GM12875 (cell line): ENCODE data around the gene RBM47.

Experiments
- H3K4me3 ChIP-seq: one replicate; pipeline ENCODE4 v1.5.1; 2011; ENCODE audit warnings: low read depth, low read length, control low read depth
- TF ChIP-seq, protein P1 (sequence below): IDR thresholded peaks from 2 replicates; pipeline ENCODE4 v1.5.1; 2011; ENCODE audit warnings: low read depth, mild to moderate bottlenecking, control low read depth, inconsistent platforms, low read length, moderate library complexity, borderline replicate concordance; ENCODE audit not compliant: insufficient read depth

Gene RBM47

DNA sequence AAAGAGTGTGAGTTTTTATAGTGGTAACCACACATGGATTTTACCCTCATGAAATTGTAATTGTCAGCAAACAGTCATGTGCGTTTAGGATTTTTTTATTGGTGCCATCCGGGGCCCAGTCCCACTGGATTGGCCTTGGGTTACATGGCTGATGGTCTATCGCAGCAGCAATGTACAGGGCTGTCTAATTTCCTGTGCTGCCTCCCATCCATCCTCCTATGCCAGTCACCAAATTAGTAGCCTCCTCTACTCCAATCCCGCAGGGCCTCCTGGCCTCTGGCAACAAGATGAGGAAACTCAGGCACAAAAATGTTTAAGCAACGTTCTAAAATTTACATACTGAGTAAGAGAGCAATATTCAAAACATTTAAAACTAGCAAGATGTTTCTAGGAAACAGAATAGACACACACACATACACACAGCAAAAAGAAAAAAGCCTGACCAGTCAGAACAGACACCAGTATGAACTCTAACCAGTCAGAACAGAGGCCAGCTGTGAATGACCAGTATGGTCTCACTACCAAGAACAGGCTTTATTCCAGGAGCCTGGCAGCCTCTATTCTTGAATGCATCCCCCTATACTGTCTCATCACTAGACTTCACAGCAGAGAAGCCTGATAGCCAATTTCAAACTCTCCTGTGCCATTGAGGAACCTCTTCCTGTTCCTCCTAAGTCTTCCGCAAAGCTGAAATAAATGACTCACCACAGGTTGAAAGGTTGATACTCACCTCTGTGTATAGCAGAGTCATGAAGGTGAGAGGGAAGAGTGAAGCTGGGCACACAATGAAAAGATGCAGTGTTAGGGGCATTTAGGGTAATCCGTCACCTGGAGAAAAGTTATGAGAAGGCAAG lies 251.9 kb downstream of the RBM47 start:
- H3K4me3 ChIP-seq: no peak overlapping the region
- TF ChIP-seq, protein P1, sequence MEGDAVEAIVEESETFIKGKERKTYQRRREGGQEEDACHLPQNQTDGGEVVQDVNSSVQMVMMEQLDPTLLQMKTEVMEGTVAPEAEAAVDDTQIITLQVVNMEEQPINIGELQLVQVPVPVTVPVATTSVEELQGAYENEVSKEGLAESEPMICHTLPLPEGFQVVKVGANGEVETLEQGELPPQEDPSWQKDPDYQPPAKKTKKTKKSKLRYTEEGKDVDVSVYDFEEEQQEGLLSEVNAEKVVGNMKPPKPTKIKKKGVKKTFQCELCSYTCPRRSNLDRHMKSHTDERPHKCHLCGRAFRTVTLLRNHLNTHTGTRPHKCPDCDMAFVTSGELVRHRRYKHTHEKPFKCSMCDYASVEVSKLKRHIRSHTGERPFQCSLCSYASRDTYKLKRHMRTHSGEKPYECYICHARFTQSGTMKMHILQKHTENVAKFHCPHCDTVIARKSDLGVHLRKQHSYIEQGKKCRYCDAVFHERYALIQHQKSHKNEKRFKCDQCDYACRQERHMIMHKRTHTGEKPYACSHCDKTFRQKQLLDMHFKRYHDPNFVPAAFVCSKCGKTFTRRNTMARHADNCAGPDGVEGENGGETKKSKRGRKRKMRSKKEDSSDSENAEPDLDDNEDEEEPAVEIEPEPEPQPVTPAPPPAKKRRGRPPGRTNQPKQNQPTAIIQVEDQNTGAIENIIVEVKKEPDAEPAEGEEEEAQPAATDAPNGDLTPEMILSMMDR: no peak

- TF ChIP-seq, protein P1: no peak
- H3K4me3 ChIP-seq: no peak overlapping the region
Observed at GRCh38 chr4:40375620-40376019, 254.0 kb downstream of the RBM47 start.

DNA sequence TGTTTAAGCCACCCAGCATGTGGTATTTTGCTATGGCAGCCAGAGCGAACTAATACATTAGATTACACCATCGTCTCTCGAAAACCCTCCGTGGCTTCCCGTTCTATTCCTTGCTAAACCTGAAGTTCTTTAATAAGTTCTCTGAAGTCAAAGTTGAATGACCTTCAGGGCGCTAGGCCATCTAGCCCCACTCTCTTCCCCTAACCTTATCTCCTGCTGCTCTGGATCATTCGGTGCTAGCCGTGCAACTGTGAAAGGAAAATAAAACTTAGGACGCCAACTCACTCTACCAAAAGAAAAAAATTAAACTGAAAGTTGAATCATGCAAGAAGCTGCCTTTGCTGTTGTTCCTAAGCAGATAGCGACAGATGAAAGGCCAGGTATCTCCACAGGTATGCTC lies 254.6 kb downstream of the RBM47 start:
- TF ChIP-seq, protein P1: no peak
- H3K4me3 ChIP-seq: no peak overlapping the region

DNA sequence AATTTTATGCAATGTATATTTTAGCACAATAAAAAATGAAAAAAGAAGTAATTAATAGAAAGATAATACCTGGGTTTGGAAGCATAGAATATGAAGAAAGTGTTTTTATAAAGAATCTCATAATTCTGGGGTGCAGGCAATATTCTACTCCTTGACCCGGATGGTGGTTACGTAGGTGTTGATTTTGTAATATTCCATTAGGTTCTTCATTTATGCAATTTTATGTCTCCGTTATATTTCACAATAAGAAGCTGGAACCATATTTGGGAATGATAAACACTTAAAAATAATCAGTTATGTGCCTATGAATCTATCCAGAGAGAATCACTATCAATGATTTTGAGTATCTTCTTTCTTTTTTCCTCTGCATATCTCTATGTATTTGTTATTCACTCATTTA lies 256.0 kb downstream of the RBM47 start:
- TF ChIP-seq, protein P1: no peak
- no peak overlapping the region for H3K4me3 ChIP-seq
